Loucy (cell line): ENCODE measurements around the gene FSTL5.

Experiments
- H2AFZ ChIP-seq: fragments of 200-600 bp; sonication (generic); 2 replicates; pipeline ENCODE4 v1.6.0; 2016; ENCODE audit warnings: antibody characterized with exemption, mild to moderate bottlenecking, low read length, moderate library complexity
- H3F3A ChIP-seq: fragments of 200-600 bp; 2 replicates; pipeline ENCODE4 v1.6.0; 2016; ENCODE audit warnings: antibody characterized with exemption, low read depth, mild to moderate bottlenecking
- H3K27me3 ChIP-seq: fragments of 200-600 bp; sonication (generic); 2 replicates; pipeline ENCODE4 v1.6.1; 2014; ENCODE audit warnings: low read length, mild to moderate bottlenecking; ENCODE audit not compliant: insufficient read depth, poor library complexity, severe bottlenecking
- H3K36me3 ChIP-seq: fragments of 200-600 bp; sonication (generic); 2 replicates; pipeline ENCODE4 v1.6.1; 2016; ENCODE audit warnings: low read length; ENCODE audit not compliant: insufficient read depth
- H3K4me1 ChIP-seq: fragments of 200-600 bp; sonication (generic); 2 replicates; pipeline ENCODE4 v1.5.1; 2014; ENCODE audit warnings: low read length, mild to moderate bottlenecking; ENCODE audit not compliant: insufficient read depth, poor library complexity, severe bottlenecking
- H3K4me2 ChIP-seq: fragments of 200-600 bp; sonication (generic); 2 replicates; pipeline ENCODE4 v1.6.0; 2014; ENCODE audit warnings: antibody characterized with exemption, low read length, low read depth, mild to moderate bottlenecking; ENCODE audit not compliant: poor library complexity, severe bottlenecking
- H3K4me3 ChIP-seq: fragments of 200-600 bp; sonication (generic); 2 replicates; pipeline ENCODE4 v1.5.1; 2014; ENCODE audit warnings: low read length, mild to moderate bottlenecking, mixed read lengths; ENCODE audit not compliant: poor library complexity, severe bottlenecking
- H3K79me2 ChIP-seq: fragments of 200-600 bp; sonication (generic); 2 replicates; pipeline ENCODE4 v1.6.1; 2014; ENCODE audit warnings: low read length; ENCODE audit not compliant: insufficient read depth
- H3K9ac ChIP-seq: fragments of 200-600 bp; sonication (generic); 2 replicates; pipeline ENCODE4 v1.6.0; 2014; ENCODE audit warnings: mild to moderate bottlenecking, low read depth, low read length, moderate library complexity; ENCODE audit not compliant: poor library complexity, severe bottlenecking
- H3K9me2 ChIP-seq: fragments of 200-600 bp; sonication (generic); replicated peaks from 2 replicates; pipeline ENCODE4 v1.6.1; 2016; ENCODE audit warnings: low read depth, low read length, mixed read lengths
- H3K9me3 ChIP-seq: fragments of 200-600 bp; sonication (generic); 2 replicates; pipeline ENCODE4 v1.6.1; 2014; ENCODE audit warnings: mild to moderate bottlenecking, antibody characterized with exemption, low read length, low read depth; ENCODE audit not compliant: insufficient read depth
- H4K20me1 ChIP-seq: fragments of 200-600 bp; sonication (generic); 2 replicates; pipeline ENCODE4 v1.6.0; 2014; ENCODE audit warnings: antibody characterized with exemption, low read length, mild to moderate bottlenecking; ENCODE audit not compliant: insufficient read depth, poor library complexity, severe bottlenecking
- CTCF ChIP-seq: fragments of 200-600 bp; sonication (generic); conservative IDR thresholded peaks from 2 replicates; pipeline ENCODE4 v1.5.1; 2014; ENCODE audit warnings: mild to moderate bottlenecking, antibody characterized with exemption, low read length
- EZH2phosphoT487 ChIP-seq: fragments of 200-600 bp; IDR thresholded peaks from 2 replicates; pipeline ENCODE4 v1.6.1; 2018; ENCODE audit warnings: antibody characterized with exemption, mild to moderate bottlenecking, moderate library complexity, borderline replicate concordance

FSTL5 gene

DNA sequence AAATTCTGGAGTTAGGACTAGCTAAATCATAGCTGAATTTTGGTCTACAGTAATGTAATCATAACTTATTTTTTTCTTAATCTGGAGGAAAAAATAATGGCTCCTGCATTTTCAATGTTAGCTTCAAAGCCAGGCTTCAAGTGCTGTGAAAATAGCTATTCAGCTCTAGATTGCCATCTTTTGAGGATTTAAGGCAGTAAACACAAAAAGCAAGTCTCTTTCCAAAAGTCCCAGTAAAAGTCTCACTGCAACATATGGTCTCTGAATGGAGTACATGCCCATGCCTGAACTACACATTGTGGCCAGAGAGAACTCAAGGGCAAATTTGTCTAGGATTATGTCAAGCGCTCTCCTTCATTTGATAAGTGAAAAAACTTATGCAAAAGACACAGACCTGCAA, 720.9 kb downstream of the FSTL5 start:
- Histone ChIP-seq H3K9me2 (no peaks in the 10 kb centered on the region), H3K4me1 (no peaks in the 10 kb centered on the region), H3K4me2 (no peak overlapping the region), H3K36me3 (no peaks in the 10 kb centered on the region), H3K27me3 (no peaks in the 10 kb centered on the region), H4K20me1 (no peaks in the 10 kb centered on the region), H2AFZ (no peak overlapping the region), H3K4me3 (no peak overlapping the region), H3K9me3 (no peaks in the 10 kb centered on the region), H3K9ac (no peak overlapping the region), H3K79me2 (no peaks in the 10 kb centered on the region), H3F3A (no peaks in the 10 kb centered on the region)
- TF ChIP-seq CTCF (no peak), EZH2phosphoT487 (no peak)

DNA sequence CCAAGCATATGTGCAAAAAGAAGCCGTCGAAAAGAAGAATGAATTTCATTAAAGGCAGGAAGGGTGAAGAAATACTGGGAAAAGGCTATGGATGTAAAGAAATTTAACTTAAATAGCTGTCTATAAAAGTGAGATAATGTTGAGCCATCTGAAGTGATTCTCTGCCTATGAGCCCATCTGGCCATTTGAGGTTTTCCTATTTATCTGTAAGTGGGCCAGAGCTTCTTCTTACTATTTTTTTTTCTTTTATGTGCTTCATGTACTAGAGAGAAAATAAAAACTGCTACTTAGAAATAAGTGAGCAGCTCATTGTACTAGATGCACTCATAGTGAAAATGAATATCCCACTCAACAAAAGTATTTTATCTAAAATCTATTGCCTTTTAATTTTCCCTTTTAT, 725.7 kb downstream of the FSTL5 start:
- no peaks in the 10 kb centered on the region for H3K36me3 ChIP-seq
- no peaks in the 10 kb centered on the region for H3K27me3 ChIP-seq
- no peak overlapping the region for H2AFZ ChIP-seq
- no peak overlapping the region for H3K9ac ChIP-seq
- H3K79me2 ChIP-seq: no peaks in the 10 kb centered on the region
- H3K4me2 ChIP-seq: no peak overlapping the region
- no peaks in the 10 kb centered on the region for H3K4me1 ChIP-seq
- no peak overlapping the region for H3K4me3 ChIP-seq
- H3K9me2 ChIP-seq: no peaks in the 10 kb centered on the region
- H3F3A ChIP-seq: no peaks in the 10 kb centered on the region
- H3K9me3 ChIP-seq: no peaks in the 10 kb centered on the region
- no peaks in the 10 kb centered on the region for H4K20me1 ChIP-seq
- TF ChIP-seq EZH2phosphoT487 (no peak), CTCF (no peak)

DNA sequence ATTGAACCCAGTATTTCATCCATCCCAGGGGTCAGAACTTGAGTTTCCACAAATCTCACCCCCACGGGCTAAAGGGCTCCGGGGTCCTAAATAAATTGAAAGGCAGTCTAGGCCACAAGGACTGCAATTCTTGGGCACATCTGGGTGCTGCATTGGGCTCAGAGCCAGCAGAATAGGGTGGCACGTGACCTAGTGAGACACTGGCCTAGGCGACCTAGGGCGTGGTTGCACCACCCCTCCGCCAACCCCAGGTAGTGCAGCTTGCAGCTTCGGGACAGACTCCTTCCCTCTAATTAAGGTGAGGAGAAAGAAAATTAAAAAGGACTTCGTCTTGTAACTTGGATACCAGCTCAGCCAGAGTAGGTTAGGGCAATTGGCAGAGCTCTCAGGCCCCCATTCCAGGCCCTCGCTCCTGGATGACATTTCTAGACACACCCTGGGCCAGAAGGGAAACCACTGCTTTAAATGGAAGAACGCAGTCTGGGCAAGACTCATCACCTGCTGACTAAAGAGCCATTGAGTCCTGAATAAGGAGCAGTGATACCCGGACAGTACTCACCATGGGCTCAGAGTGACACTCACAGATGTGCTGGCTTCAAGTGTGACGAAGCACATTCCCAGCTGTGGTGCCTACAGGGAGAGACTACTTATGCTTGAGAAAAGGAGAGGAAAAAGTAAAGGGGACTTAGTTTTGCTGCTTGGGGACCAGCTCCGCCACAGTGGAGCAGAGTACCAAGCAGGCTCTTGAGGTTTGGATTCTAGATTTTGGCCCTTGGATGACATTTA, 735.4 kb downstream of the FSTL5 start:
- H3K79me2 ChIP-seq: no peaks in the 10 kb centered on the region
- no peak for TF ChIP-seq EZH2phosphoT487
- TF ChIP-seq CTCF: no peak
- H3K9me2 ChIP-seq: no peaks in the 10 kb centered on the region
- H2AFZ ChIP-seq: no peak overlapping the region
- no peak overlapping the region for H3K4me2 ChIP-seq
- H3F3A ChIP-seq: no peaks in the 10 kb centered on the region
- no peaks in the 10 kb centered on the region for H3K9me3 ChIP-seq
- H3K27me3 ChIP-seq: no peaks in the 10 kb centered on the region
- H4K20me1 ChIP-seq: no peaks in the 10 kb centered on the region
- H3K4me3 ChIP-seq: no peak overlapping the region
- no peaks in the 10 kb centered on the region for H3K36me3 ChIP-seq
- no peak overlapping the region for H3K9ac ChIP-seq
- H3K4me1 ChIP-seq: no peaks in the 10 kb centered on the region
